KOPT-K1 (cell line): ENCODE measurements around the gene COL20A1.
"Not testable (repeated sequence)": the region's sequence is repeated elsewhere in the genome, so short reads cannot be mapped to it uniquely, and the experiment has no call there.

Experiments
- H3K27ac ChIP-seq: fragments of 200-600 bp; sonication (generic); 2 replicates; pipeline ENCODE4 v1.5.1; 2016; ENCODE audit warnings: antibody characterized with exemption, mild to moderate bottlenecking, low read depth, low read length; ENCODE audit not compliant: poor library complexity, severe bottlenecking
- H3K36me3 ChIP-seq: fragments of 200-600 bp; sonication (generic); 2 replicates; pipeline ENCODE4 v1.5.1; 2017; ENCODE audit warnings: antibody characterized with exemption, mild to moderate bottlenecking, low read length, moderate library complexity; ENCODE audit not compliant: insufficient read depth
- H3K9me3 ChIP-seq: fragments of 200-600 bp; sonication (generic); 2 replicates; pipeline ENCODE4 v1.5.1; 2017; ENCODE audit warnings: antibody characterized with exemption, low read length, mild to moderate bottlenecking; ENCODE audit not compliant: insufficient read depth, poor library complexity, severe bottlenecking

The COL20A1 gene

GRCh38 chr20:63372971-63373885 is 80.2 kb downstream of the COL20A1 start:
- H3K36me3 ChIP-seq, result no peaks in the 10 kb centered on the region
- no peak overlapping the region for H3K27ac ChIP-seq
- H3K9me3 ChIP-seq, result no peaks in the 10 kb centered on the region

DNA sequence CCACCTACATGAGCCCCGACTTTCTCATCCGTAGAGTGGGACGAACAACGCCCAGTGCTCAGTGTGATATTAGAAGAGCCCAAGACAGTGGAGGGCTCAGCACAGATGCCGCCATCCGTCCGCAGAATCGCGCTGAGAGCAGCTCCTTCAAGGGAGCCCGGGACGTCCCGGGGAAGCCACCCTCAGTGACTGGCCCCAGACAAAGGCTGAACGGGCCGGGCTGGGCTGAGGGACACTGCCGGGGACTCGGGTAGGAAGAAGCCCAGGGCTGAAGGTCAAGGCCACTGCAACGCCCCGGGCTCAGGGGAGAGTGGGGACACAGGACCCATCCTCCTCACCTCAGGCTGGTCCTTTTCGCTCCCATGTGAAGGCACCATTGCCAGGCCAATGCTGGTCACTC is 81.0 kb downstream of the COL20A1 start:
- no peaks in the 10 kb centered on the region for H3K9me3 ChIP-seq
- no peaks in the 10 kb centered on the region for H3K36me3 ChIP-seq
- H3K27ac ChIP-seq, result no peak overlapping the region

DNA sequence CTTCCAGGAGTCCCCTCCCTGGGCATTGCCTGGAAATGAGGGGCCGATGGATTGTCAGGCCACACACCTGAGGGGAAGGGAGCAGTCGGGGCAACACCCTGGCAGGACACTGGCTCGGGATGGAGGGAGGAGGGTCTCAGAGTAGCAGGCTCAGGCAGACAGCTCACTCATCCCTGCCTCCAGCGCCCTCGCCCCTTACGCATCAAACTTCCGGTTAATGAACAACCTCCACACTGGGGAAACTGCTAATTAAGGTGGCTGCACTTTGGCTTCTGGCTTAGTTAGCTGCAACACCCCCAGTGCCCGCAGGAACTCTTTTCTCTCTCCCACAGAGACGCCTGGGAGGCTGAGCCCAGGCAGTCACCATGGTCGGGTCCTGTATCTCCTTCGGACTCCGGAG is 81.5 kb downstream of the COL20A1 start:
- H3K9me3 ChIP-seq, result no peaks in the 10 kb centered on the region
- no peaks in the 10 kb centered on the region for H3K36me3 ChIP-seq
- H3K27ac ChIP-seq, result no peak overlapping the region

GRCh38 chr20:63375438-63375837 is 82.5 kb downstream of the COL20A1 start:
- H3K9me3 ChIP-seq, result peaks cover 6% of the 10 kb centered on the region
- no peaks in the 10 kb centered on the region for H3K36me3 ChIP-seq
- H3K27ac ChIP-seq, result no peak overlapping the region

- no peaks in the 10 kb centered on the region for H3K36me3 ChIP-seq
- H3K9me3 ChIP-seq, result peaks cover 6% of the 10 kb centered on the region
- H3K27ac ChIP-seq, result no peak overlapping the region
Measured at GRCh38 chr20:63376283-63377250, 83.6 kb downstream of the COL20A1 start.

DNA sequence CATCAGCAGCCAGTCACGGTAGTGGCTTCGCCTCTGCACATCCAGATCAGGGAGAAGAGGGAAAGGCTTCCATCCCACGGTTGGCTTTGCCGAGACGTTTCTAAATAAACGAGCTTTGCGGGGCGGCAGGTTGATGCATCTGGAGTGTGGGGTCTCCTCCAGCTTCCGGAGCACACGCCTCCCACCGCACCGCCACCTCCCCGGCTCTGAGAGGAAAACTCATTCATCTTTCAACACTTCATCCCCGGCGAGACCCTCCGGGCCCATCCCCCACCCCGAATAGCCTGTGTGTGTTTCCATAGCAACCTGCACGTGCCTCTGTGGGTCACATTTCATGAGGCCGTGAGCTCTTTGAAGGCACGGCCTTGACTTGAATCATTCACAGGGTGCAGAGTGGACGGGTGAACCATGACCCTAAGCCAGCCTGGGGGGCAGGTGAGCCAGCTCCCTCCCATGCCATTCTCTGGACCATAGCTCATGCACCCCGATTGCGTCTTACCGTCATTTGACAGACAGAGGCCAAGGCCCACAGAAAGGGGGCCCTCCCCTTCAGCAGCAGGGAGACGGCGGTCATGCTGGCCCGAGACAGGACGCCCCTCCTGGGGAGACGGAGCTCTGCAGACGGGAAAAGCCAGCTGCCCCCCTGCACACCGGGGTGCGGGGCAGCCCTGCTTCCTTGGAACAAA is 84.4 kb downstream of the COL20A1 start:
- Histone ChIP-seq H3K36me3 (no peaks in the 10 kb centered on the region), H3K9me3 (peaks cover 6% of the 10 kb centered on the region), H3K27ac (no peak overlapping the region)

DNA sequence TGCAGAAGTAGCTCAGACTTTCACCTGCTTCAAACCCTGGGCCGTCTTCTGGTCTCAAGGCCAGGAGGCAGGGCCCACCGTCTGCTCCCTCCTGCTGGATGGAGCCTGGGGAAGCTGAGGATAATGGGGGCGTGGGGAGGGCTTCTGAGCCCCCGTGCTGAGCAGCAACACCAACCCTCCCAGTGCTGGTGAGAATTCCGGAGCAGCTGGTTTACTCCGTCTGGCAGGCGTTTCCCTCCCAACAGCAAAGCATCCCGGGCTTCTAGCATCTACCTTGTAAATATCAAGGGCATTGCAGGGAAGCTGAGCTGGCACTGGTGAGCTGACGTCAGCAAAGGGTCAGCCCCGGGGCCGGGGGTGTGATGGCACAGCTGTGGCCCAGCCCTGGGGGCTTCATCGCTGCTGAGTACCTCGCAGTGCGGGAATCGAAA is 85.0 kb downstream of the COL20A1 start:
- H3K9me3 ChIP-seq, result peaks cover 6% of the 10 kb centered on the region
- H3K27ac ChIP-seq, result no peak overlapping the region
- no peaks in the 10 kb centered on the region for H3K36me3 ChIP-seq

GRCh38 chr20:63378626-63379025 is 85.6 kb downstream of the COL20A1 start:
- Histone ChIP-seq H3K27ac (no peak overlapping the region), H3K36me3 (no peaks in the 10 kb centered on the region), H3K9me3 (peaks cover 6% of the 10 kb centered on the region)

GRCh38 chr20:63379296-63379695 is 86.3 kb downstream of the COL20A1 start:
- H3K9me3 ChIP-seq, result peaks cover 6% of the 10 kb centered on the region
- no peak overlapping the region for H3K27ac ChIP-seq
- H3K36me3 ChIP-seq, result no peaks in the 10 kb centered on the region

- H3K27ac ChIP-seq, H3K36me3 ChIP-seq, H3K9me3 ChIP-seq: not testable (repeated sequence)
Measured at GRCh38 chr20:63379872-63380271, 86.9 kb downstream of the COL20A1 start.

DNA sequence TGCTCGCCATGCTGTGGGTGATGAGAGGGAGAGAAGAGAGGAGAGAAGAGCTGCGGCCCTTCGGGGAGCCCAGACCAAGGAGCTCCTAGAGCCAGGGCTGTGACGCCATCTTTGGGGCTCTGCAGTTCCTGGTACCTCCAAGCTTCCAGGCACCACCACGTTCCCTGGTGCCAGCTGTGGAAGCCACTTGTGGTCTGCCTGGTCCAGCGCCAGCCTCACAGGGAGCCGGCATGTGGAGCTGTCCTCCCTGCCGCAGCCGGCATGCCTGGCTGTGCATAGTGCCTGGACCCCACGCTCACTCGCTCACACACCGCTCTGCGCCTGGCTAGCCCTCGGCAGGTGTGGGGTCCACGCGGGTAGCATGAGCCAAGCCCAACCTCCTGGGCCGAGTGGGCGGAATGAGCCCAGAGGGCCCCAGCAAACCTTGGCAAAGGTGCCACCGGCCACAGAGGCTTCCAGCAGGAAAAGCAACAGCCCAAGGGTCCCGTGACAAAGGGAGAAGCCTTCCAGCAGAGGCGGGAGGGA is 87.4 kb downstream of the COL20A1 start:
- Histone ChIP-seq H3K36me3 (no peaks in the 10 kb centered on the region), H3K27ac (no peak overlapping the region), H3K9me3 (peaks cover 13% of the 10 kb centered on the region)

DNA sequence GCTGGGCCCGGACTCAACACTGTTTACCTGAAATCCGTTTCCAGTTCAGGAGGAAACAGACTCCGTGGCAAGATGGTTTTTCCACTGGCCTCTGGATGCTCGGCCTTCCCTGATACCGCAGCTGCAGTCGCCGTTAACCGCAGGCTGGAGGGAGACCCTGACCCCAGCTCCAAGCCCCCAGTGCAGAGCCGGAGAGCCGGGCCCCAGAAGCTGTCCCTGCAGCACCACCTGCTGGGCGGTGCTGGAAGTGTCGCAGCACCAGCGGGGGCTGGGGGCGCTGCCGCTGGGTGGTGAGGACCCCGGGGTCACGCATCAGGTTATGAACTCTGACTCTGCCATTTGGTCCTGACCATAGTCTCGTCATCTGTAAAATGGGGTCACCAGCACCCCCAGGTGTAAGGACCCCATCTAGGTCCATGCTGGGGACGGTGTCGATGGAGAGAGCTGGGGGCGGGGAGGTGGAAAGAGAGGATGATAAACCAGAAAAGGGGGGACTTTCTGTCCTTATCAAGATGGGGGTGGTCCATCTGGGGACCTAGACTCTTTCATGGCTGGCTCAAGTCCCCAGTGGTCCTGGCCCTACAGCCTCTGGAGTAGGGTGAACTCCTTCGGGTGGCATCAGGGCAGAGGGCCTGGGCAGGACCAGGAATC is 88.9 kb downstream of the COL20A1 start:
- no peak overlapping the region for H3K27ac ChIP-seq
- no peaks in the 10 kb centered on the region for H3K36me3 ChIP-seq
- H3K9me3 ChIP-seq, result peaks cover 28% of the 10 kb centered on the region

DNA sequence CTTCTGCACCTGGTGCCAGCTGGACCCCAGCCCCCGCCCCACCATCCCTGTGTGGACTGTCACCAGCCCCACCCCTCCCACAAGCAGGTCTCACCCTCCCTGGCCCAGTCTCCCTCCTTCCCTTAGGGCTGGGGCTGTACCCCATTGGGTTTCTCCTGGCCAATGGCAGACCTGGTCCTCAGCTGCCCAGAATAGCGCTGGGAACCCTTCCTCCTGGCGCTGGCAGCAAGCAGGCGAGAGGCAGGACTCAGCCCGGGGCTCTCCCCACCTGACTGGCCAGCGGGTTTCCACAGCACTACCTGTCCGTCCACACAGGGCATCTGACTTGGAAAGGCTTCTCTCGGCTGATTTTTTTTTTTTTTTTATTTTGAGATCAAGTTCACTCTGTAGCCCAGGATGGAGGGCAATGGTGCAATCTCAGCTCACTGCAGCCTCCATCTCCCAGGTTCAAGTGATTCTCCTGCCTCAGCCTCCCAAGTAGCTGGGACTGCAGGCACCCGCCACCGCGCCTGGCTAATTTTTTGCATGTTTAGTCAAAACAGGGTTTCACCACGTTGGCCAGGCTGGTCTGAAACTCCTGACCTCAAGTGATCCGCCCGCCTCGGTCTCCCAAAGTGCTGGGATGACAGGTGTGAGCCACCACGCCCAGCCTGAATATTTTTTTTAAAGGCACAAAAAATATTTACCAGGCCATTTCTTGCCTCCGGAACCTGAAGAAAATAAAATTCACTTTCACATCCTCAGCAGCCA is 89.7 kb downstream of the COL20A1 start:
- Histone ChIP-seq H3K9me3 (peaks cover 36% of the 10 kb centered on the region), H3K27ac (no peak overlapping the region), H3K36me3 (no peaks in the 10 kb centered on the region)

- peaks cover 39% of the 10 kb centered on the region for H3K9me3 ChIP-seq
- no peak overlapping the region for H3K27ac ChIP-seq
- H3K36me3 ChIP-seq, result no peaks in the 10 kb centered on the region
Measured at GRCh38 chr20:63383556-63383955, 90.6 kb downstream of the COL20A1 start.
